Myometrial cell (primary cell): ENCODE results near the gene CCDC194. TPM values are rescaled to one million over a fixed set of nuclear protein-coding genes. Genes with fewer than 3 reads are reported as not detected.

Experiments used
- total RNA-seq: library from RNA; depleted of rRNA; stranded (reverse); fragments of >200 nt; gene quantifications from 2 replicates; pipeline ENCODE4 v1.2.3, GENCODE V29; 2015

CCDC194 gene, protein sequence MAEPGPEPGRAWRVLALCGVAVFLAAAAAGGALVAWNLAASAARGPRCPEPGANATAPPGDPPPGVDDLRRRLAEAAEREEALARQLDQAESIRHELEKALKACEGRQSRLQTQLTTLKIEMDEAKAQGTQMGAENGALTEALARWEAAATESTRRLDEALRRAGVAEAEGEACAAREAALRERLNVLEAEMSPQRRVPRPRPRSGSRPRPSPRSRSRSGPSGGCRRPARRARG
- not detected in 2 replicates for total RNA-seq

DNA sequence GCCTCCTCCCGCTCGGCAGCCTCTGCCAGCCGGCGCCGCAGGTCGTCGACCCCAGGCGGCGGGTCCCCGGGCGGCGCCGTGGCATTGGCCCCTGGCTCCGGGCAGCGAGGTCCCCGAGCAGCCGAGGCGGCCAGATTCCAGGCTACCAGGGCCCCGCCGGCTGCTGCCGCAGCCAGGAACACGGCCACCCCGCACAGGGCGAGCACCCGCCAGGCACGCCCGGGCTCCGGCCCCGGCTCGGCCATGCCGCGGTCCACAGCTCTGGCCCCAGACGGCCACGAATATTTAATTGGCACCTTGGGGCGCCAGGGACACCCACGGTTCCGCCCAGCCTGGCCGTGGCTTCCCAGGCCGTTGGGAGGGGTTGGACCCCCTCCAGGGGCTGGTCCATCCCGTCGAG is at the start of gene CCDC194:
Gene CCDC194, minus strand, starts transcription at position 283 of the 400 bp plus-strand sequence. Its CDS starts 38 bp downstream, at position 245.

GRCh38 chr19:17419621-17420474 is 25.9 kb upstream of the CCDC194 start, which contains the start of gene MVB12A:
Gene MVB12A (plus strand): TSS chr19:17420047. CDS start chr19:17420136, 89 bp downstream.

DNA sequence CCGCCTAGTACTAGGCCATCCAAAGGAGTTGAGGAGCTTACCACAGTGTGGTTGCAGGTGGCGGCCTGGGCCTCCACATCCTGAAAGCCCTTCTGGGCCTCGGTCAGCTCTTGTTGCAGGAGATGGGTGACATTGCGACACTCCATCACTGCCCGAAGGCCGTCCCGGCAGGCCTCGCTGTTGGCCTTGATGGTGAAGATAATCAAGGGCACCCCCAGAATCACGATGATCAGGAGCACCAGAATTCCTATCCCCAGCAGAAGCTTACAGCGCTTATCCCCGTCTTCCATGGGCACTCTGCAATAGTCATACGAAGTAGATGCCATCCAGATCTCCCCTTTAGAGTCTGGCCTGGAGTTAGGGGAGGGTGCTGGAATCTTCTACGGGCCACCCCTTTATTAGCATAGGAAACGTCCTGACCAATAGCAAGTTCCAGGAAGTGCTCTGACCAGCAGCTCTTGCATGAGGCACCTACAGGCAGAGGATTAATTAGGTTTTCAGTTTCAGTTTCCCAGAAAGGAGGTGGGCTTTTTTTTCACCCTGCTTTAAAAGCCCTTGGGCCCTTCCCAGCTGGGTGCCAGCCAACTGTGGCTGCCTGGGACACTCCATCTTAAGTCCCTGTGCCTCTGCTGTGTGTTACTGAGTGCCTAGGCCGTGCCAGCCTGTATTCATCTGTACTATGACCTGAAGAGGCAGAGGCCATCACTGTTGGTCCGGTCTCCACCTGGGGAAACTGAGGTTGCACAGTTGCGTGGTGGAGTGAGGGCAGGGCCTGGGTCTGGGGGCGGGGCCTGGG is 11.5 kb upstream of the CCDC194 start, which contains the start of gene BST2:
Gene BST2, minus strand, starts transcription at position 381 of the 796 bp plus-strand sequence. Its CDS starts 55 bp downstream, at position 326.

GRCh38 chr19:17376935-17377600 is 16.9 kb downstream of the CCDC194 start, which contains the start of gene PLVAP:
Gene PLVAP (minus strand): TSS chr19:17377342. CDS start chr19:17377288, 54 bp downstream.

Other genes with a start within 250 kb of the CCDC194 start
- 13.6 and 25.4 TPM in 2 replicates for gene USE1, start 178.8 kb downstream of the CCDC194 start, total RNA-seq
- 6.6 and 9.0 TPM in 2 replicates for gene OCEL1, start 168.0 kb downstream of the CCDC194 start, total RNA-seq
- gene NR2F6, start 148.3 kb downstream of the CCDC194 start, total RNA-seq = 73.4 and 98.0 TPM in 2 replicates
- not detected in 2 replicates for gene USHBP1, start 129.5 kb downstream of the CCDC194 start, total RNA-seq
- gene BABAM1, start 126.8 kb downstream of the CCDC194 start, total RNA-seq = 131 and 138 TPM in 2 replicates
- gene ANKLE1, start 112.3 kb downstream of the CCDC194 start, total RNA-seq = under 0.01 and 0.29 TPM in 2 replicates
- gene ABHD8, start 90.8 kb downstream of the CCDC194 start, total RNA-seq = 20.2 TPM in 2 replicates
- gene MRPL34, start 88.3 kb downstream of the CCDC194 start, total RNA-seq = 101 and 111 TPM in 2 replicates
- gene DDA1, start 84.6 kb downstream of the CCDC194 start, total RNA-seq = 49.0 and 67.9 TPM in 2 replicates
- 2.3 and 3.7 TPM in 2 replicates for gene ANO8, start 59.3 kb downstream of the CCDC194 start, total RNA-seq
- gene GTPBP3, start 56.6 kb downstream of the CCDC194 start, total RNA-seq = 12.9 and 26.5 TPM in 2 replicates
- not detected in 2 replicates for gene PLVAP, start 16.9 kb downstream of the CCDC194 start, total RNA-seq
- gene BST2, start 11.4 kb upstream of the CCDC194 start, total RNA-seq = 0.86 and 5.7 TPM in 2 replicates
- 143 and 159 TPM in 2 replicates for gene MVB12A, start 25.9 kb upstream of the CCDC194 start, total RNA-seq
- not detected in 2 replicates for gene TMEM221, start 54.5 kb upstream of the CCDC194 start, total RNA-seq
- gene NXNL1, start 66.7 kb upstream of the CCDC194 start, total RNA-seq = not detected in 2 replicates
- gene SLC27A1, start 76.3 kb upstream of the CCDC194 start, total RNA-seq = 10.1 and 12.2 TPM in 2 replicates
- gene PGLS, start 117.5 kb upstream of the CCDC194 start, total RNA-seq = 79.6 and 89.1 TPM in 2 replicates
- gene COLGALT1, start 161.5 kb upstream of the CCDC194 start, total RNA-seq = 208 TPM in 2 replicates